ENCODE data around the gene ULK4.

Gene ULK4

GRCh38 chr3:41507336-41508062, 454.4 kb downstream of the ULK4 start:
- H3K27me3 ChIP-seq (ENCODE audit: insufficient read depth, low read length, poor library complexity, severe bottlenecking), result no peaks in the 10 kb centered on the region
- no peaks in the 10 kb centered on the region for H3K9me3 ChIP-seq (ENCODE audit: insufficient read depth, low read depth, low read length)
- H2AFZ ChIP-seq (ENCODE audit: low read length), result no peak overlapping the region
- H3K4me3 ChIP-seq (ENCODE audit: low read length, poor library complexity, severe bottlenecking), result no peak overlapping the region
- no peaks in the 10 kb centered on the region for H3K36me3 ChIP-seq (ENCODE audit: insufficient read depth, low read length)
- H3F3A ChIP-seq (ENCODE audit: low read depth), result no peaks in the 10 kb centered on the region
- no peaks in the 10 kb centered on the region for H3K79me2 ChIP-seq (ENCODE audit: insufficient read depth, low read length)
- no peak overlapping the region for H3K9ac ChIP-seq (ENCODE audit: low read depth, low read length, poor library complexity, severe bottlenecking)
- no peak overlapping the region for H3K4me2 ChIP-seq (ENCODE audit: low read depth, low read length, poor library complexity, severe bottlenecking)
- no peaks in the 10 kb centered on the region for H3K9me2 ChIP-seq (replicated peaks; ENCODE audit: low read depth, low read length)
- TF ChIP-seq CTCF (conservative IDR thresholded peaks at IDR 0.05; ENCODE audit: low read length), result no peak
- no peak for TF ChIP-seq EZH2phosphoT487 (IDR thresholded peaks at IDR 0.05; ENCODE audit: borderline replicate concordance)
- H4K20me1 ChIP-seq (ENCODE audit: insufficient read depth, low read length, poor library complexity, severe bottlenecking), result no peaks in the 10 kb centered on the region
- H3K4me1 ChIP-seq (ENCODE audit: insufficient read depth, low read length, poor library complexity, severe bottlenecking), result peaks cover 4% of the 10 kb centered on the region

- H3K9me2 ChIP-seq (replicated peaks; ENCODE audit: low read depth, low read length), result no peaks in the 10 kb centered on the region
- no peak overlapping the region for H3K4me2 ChIP-seq (ENCODE audit: low read depth, low read length, poor library complexity, severe bottlenecking)
- no peak for TF ChIP-seq CTCF (conservative IDR thresholded peaks at IDR 0.05; ENCODE audit: low read length)
- TF ChIP-seq EZH2phosphoT487 (IDR thresholded peaks at IDR 0.05; ENCODE audit: borderline replicate concordance), result no peak
- peaks cover 4% of the 10 kb centered on the region for H3K4me1 ChIP-seq (ENCODE audit: insufficient read depth, low read length, poor library complexity, severe bottlenecking)
- H3F3A ChIP-seq (ENCODE audit: low read depth), result no peaks in the 10 kb centered on the region
- no peaks in the 10 kb centered on the region for H3K79me2 ChIP-seq (ENCODE audit: insufficient read depth, low read length)
- H3K36me3 ChIP-seq (ENCODE audit: insufficient read depth, low read length), result no peaks in the 10 kb centered on the region
- H2AFZ ChIP-seq (ENCODE audit: low read length), result no peak overlapping the region
- no peaks in the 10 kb centered on the region for H3K9me3 ChIP-seq (ENCODE audit: insufficient read depth, low read depth, low read length)
- no peak overlapping the region for H3K4me3 ChIP-seq (ENCODE audit: low read length, poor library complexity, severe bottlenecking)
- no peak overlapping the region for H3K9ac ChIP-seq (ENCODE audit: low read depth, low read length, poor library complexity, severe bottlenecking)
- H3K27me3 ChIP-seq (ENCODE audit: insufficient read depth, low read length, poor library complexity, severe bottlenecking), result no peaks in the 10 kb centered on the region
- no peaks in the 10 kb centered on the region for H4K20me1 ChIP-seq (ENCODE audit: insufficient read depth, low read length, poor library complexity, severe bottlenecking)
Observed at GRCh38 chr3:41503998-41504623, 457.8 kb downstream of the ULK4 start.

GRCh38 chr3:41502481-41502880, 459.4 kb downstream of the ULK4 start:
- Histone ChIP-seq H3K9me2 (replicated peaks; ENCODE audit: low read depth, low read length) (no peaks in the 10 kb centered on the region), H3K9me3 (ENCODE audit: insufficient read depth, low read depth, low read length) (no peaks in the 10 kb centered on the region), H3K27me3 (ENCODE audit: insufficient read depth, low read length, poor library complexity, severe bottlenecking) (no peaks in the 10 kb centered on the region), H2AFZ (ENCODE audit: low read length) (no peak overlapping the region), H3K4me2 (ENCODE audit: low read depth, low read length, poor library complexity, severe bottlenecking) (no peak overlapping the region), H3K36me3 (ENCODE audit: insufficient read depth, low read length) (no peaks in the 10 kb centered on the region), H3K79me2 (ENCODE audit: insufficient read depth, low read length) (no peaks in the 10 kb centered on the region), H3K9ac (ENCODE audit: low read depth, low read length, poor library complexity, severe bottlenecking) (no peak overlapping the region), H4K20me1 (ENCODE audit: insufficient read depth, low read length, poor library complexity, severe bottlenecking) (no peaks in the 10 kb centered on the region), H3K4me3 (ENCODE audit: low read length, poor library complexity, severe bottlenecking) (no peak overlapping the region), H3K4me1 (ENCODE audit: insufficient read depth, low read length, poor library complexity, severe bottlenecking) (peaks cover 4% of the 10 kb centered on the region), H3F3A (ENCODE audit: low read depth) (no peaks in the 10 kb centered on the region)
- TF ChIP-seq CTCF (conservative IDR thresholded peaks at IDR 0.05; ENCODE audit: low read length) (no peak), EZH2phosphoT487 (IDR thresholded peaks at IDR 0.05; ENCODE audit: borderline replicate concordance) (no peak)
